Nephron progenitor cell (in vitro differentiated cells): ENCODE measurements around the gene MLF1.

ENCODE experiments used
- DNase-seq: peaks from one replicate; pipeline ENCODE4 v3.0.0; 2021
- H3K27ac Mint-ChIP-seq: 2 replicates; pipeline ENCODE4 v1.8.0; 2021; ENCODE audit warnings: mild to moderate bottlenecking, moderate library complexity, mixed read lengths
- H3K27me3 Mint-ChIP-seq: 2 replicates; pipeline ENCODE4 v1.8.0; 2021; ENCODE audit warnings: mild to moderate bottlenecking, low read depth, mixed read lengths; ENCODE audit not compliant: poor library complexity
- H3K36me3 Mint-ChIP-seq: 2 replicates; pipeline ENCODE4 v1.8.0; 2021; ENCODE audit warnings: low read depth, mixed read lengths
- H3K4me1 Mint-ChIP-seq: 2 replicates; pipeline ENCODE4 v1.8.0; 2021; ENCODE audit warnings: mixed read lengths
- H3K4me3 Mint-ChIP-seq: 2 replicates; pipeline ENCODE4 v1.8.0; 2021; ENCODE audit warnings: mild to moderate bottlenecking, moderate library complexity, mixed read lengths
- H3K9me3 Mint-ChIP-seq: 2 replicates; pipeline ENCODE4 v1.8.0; 2021; ENCODE audit warnings: mild to moderate bottlenecking, moderate library complexity, mixed read lengths
- CTCF ChIP-seq: fragments of 200-600 bp; sonication (generic); IDR thresholded peaks from 2 replicates; pipeline ENCODE4 v1.5.0; 2021; ENCODE audit warnings: antibody characterized with exemption

Gene MLF1

GRCh38 chr3:158652463-158652862 is 81.5 kb downstream of the MLF1 start:
- Mint-ChIP-seq H3K27ac (no peak overlapping the region), H3K4me1 (no peaks in the 10 kb centered on the region), H3K9me3 (no peaks in the 10 kb centered on the region), H3K27me3 (no peaks in the 10 kb centered on the region), H3K36me3 (peaks cover 34% of the 10 kb centered on the region), H3K4me3 (no peak overlapping the region)
- DNase-seq: no peak
- TF ChIP-seq CTCF: no peak
